Measurements from ENCODE around the gene USF2.

USF2 gene

DNA sequence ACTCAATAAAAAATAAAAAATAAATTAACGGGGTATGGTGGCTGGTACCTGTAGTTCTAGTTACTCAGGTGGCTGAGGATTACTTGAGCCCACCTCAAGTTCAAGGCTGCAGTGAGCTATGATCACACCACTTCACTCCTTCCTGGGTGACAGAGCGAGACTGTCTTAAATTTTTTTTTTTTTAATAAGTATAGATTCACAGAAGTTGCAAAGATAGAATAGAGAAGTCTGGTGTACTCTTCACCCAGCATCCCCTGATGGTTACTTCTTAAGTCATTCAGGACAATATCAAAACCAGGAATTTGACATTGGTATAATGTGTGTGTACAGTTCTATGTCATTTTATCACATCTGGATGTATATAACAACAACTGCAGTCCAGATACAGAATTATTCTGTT lies 52.5 kb downstream of the USF2 start:
- DNase-seq (ENCODE audit: low read depth) = no peak

DNA sequence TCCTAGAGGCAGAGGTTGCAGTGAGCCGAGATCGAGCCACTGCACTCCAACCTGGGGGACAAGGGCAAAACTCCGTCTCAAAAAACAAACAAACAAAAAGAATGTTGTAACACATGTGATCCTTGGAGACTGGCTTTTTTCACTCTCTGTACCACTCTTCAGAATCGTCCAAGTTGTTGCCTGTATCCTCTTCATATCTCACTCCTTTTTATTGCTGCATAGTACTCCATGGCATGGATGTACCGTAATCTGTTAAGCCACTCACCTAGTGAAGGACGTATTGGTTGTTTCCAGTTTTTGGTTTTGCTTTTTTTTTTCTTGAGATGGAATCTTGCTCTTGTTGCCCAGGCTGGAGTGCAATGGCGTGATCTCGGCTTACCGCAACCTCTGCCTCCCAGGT lies 53.3 kb downstream of the USF2 start:
- no peak for DNase-seq (ENCODE audit: low read depth)

DNA sequence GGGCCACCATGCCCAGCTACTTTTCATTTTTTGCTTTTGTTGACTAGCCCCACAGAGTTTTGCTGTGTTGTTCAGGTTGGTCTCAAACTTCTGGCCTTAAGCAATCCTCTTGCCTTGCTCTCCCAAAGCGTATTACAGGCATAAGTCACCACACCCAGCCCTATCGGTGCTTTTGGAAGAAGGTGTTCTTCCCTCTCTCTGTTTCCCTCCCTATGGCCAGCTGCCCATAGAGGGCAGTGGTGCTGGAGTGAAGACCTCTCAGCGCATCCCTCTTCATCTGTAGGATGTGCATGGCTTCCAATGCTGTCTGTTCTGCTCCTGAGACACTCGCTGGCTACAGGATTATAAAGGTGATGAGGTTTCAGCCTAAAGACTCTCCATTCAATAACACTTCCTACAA lies 58.9 kb downstream of the USF2 start:
- no peak for DNase-seq (ENCODE audit: low read depth)

DNA sequence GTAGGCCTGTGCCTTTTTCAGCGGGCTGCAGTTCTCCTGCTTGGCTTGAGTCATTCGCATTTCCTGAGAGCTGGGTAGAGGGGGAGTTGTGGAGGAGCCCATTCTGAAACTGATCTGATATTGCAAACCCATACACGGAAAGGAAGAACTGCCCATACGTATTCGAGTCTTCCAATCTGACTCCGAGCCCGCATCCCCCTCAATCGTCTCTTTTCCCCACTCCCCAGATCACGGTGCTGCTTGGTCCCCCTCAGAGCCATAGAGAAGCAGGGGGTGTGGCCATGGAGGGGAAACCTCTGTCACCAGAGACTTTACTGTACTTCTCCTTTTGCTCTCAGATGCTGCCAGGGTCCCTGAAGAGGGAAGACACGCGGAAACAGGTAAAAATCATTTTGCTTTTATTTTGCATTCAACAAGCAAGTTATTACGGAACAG lies 60.1 kb downstream of the USF2 start, which contains the start of gene CD22:
CD22 (plus strand) TSS at position 337 of the 435 bp plus-strand sequence. CDS start 2,854 bp downstream, outside the sequence.
- DNase-seq (ENCODE audit: low read depth) = no peak

DNA sequence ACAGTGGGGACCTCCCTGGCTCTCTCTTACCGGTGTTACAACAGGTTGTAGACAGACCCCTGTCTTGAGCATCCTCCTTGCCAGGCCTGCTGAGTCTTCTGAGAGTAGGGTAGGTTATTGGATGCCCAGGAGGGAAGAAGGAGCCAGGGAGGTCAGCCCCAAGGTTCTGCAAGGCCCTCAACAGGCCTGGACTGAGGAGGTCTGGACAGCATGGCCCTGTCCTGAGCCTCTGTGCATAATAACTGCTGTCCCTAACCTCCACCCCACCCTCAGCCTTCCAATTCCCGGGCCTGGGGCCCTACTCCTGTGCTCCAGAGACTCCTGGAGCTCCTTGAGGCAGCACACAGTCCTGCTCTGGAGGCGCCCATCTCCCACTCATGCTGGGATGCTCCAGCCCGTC lies 60.6 kb downstream of the USF2 start:
- DNase-seq (ENCODE audit: low read depth) = no peak

All from iris pigment epithelial cell (primary cell).